GM21723 (cell line): Measurements from ENCODE around the gene PLA2G4D.
"Not testable (repeated sequence)": the region's sequence is repeated elsewhere in the genome, so short reads cannot be mapped to it uniquely, and the experiment has no call there.

Experiments used
- ATAC-seq: cut with Tn5 transposase; IDR thresholded peaks from one replicate; pipeline ENCODE4 v1.9.1; 2021; ENCODE audit warnings: mild to moderate bottlenecking, moderate library complexity; ENCODE audit not compliant: unreplicated experiment

The PLA2G4D gene

GRCh38 chr15:42123546-42123945 is 29.2 kb upstream of the PLA2G4D start:
- no peak for ATAC-seq

- no peak for ATAC-seq
These were observed 27.3 kb upstream of the PLA2G4D start for GRCh38 chr15:42121682-42122081.

GRCh38 chr15:42121021-42121420 is 26.7 kb upstream of the PLA2G4D start:
- no peak for ATAC-seq

- ATAC-seq: no peak
These were observed 25.9 kb upstream of the PLA2G4D start for GRCh38 chr15:42120285-42120684.

- no peak for ATAC-seq
These were observed 25.0 kb upstream of the PLA2G4D start for GRCh38 chr15:42119446-42119760.

GRCh38 chr15:42118650-42119445 is 24.5 kb upstream of the PLA2G4D start:
- no peak for ATAC-seq

- no peak for ATAC-seq
These were observed 17.6 kb upstream of the PLA2G4D start for GRCh38 chr15:42111924-42112323.

GRCh38 chr15:42110367-42110766 is 16.0 kb upstream of the PLA2G4D start:
- no peak for ATAC-seq

GRCh38 chr15:42108806-42109205 is 14.4 kb upstream of the PLA2G4D start:
- no peak for ATAC-seq

- no peak for ATAC-seq
These were observed 13.8 kb upstream of the PLA2G4D start for GRCh38 chr15:42108189-42108588.

- ATAC-seq: no peak
These were observed 13.1 kb upstream of the PLA2G4D start for GRCh38 chr15:42107473-42107872.

- no peak for ATAC-seq
These were observed 11.9 kb upstream of the PLA2G4D start for GRCh38 chr15:42106288-42106687.

- no peak for ATAC-seq
These were observed 9.9 kb upstream of the PLA2G4D start for GRCh38 chr15:42104095-42104891.

- no peak for ATAC-seq
These were observed 8.4 kb upstream of the PLA2G4D start for GRCh38 chr15:42102646-42103235.

- ATAC-seq: no peak
These were observed 7.5 kb upstream of the PLA2G4D start for GRCh38 chr15:42101861-42102260.

GRCh38 chr15:42100021-42100800 is 5.8 kb upstream of the PLA2G4D start:
- ATAC-seq: no peak

GRCh38 chr15:42097018-42097417 is 2.7 kb upstream of the PLA2G4D start:
- no peak for ATAC-seq

GRCh38 chr15:42093966-42094365 is 396 bp downstream of the PLA2G4D start:
- no peak for ATAC-seq

- no peak for ATAC-seq
These were observed 1.7 kb downstream of the PLA2G4D start for GRCh38 chr15:42092398-42093318.

GRCh38 chr15:42091753-42092397 is 2.5 kb downstream of the PLA2G4D start:
- not testable (repeated sequence) for ATAC-seq
